ENCODE results near the gene ABCF2.

ABCF2 gene

GRCh38 chr7:151204383-151205032, 22.5 kb downstream of the ABCF2 start:
- Mint-ChIP-seq H3K27ac (no peak overlapping the region), H3K27me3 (no peaks in the 10 kb centered on the region), H3K4me1 (ENCODE audit: low read depth) (peaks cover 20% of the 10 kb centered on the region), H3K9me3 (no peaks in the 10 kb centered on the region), H3K36me3 (ENCODE audit: low read depth) (no peaks in the 10 kb centered on the region), H3K4me3 (no peak overlapping the region)

- Mint-ChIP-seq H3K27ac (no peak overlapping the region), H3K27me3 (no peaks in the 10 kb centered on the region), H3K36me3 (ENCODE audit: low read depth) (no peaks in the 10 kb centered on the region), H3K4me3 (no peak overlapping the region), H3K9me3 (no peaks in the 10 kb centered on the region), H3K4me1 (ENCODE audit: low read depth) (peaks cover 13% of the 10 kb centered on the region)
Observed at GRCh38 chr7:151202836-151203235, 24.2 kb downstream of the ABCF2 start.

- Mint-ChIP-seq H3K27me3 (no peaks in the 10 kb centered on the region), H3K4me3 (no peak overlapping the region), H3K36me3 (ENCODE audit: low read depth) (no peaks in the 10 kb centered on the region), H3K4me1 (ENCODE audit: low read depth) (peaks cover 2% of the 10 kb centered on the region), H3K9me3 (no peaks in the 10 kb centered on the region), H3K27ac (no peak overlapping the region)
Observed at GRCh38 chr7:151201751-151202150, 25.3 kb downstream of the ABCF2 start.

GRCh38 chr7:151201344-151201743, 25.7 kb downstream of the ABCF2 start:
- no peak overlapping the region for H3K27ac Mint-ChIP-seq

GRCh38 chr7:151198945-151199848, 27.8 kb downstream of the ABCF2 start:
- Mint-ChIP-seq H3K27me3 (peaks cover 7% of the 10 kb centered on the region), H3K4me3 (no peak overlapping the region), H3K4me1 (ENCODE audit: low read depth) (no peaks in the 10 kb centered on the region), H3K9me3 (no peaks in the 10 kb centered on the region), H3K36me3 (ENCODE audit: low read depth) (no peaks in the 10 kb centered on the region), H3K27ac (no peak overlapping the region)

More at GRCh38 chr7:151201344-151201743, 25.7 kb downstream of the ABCF2 start:
- no peaks in the 10 kb centered on the region for H3K36me3 Mint-ChIP-seq (ENCODE audit: low read depth)
- H3K4me3 Mint-ChIP-seq: no peak overlapping the region
- no peaks in the 10 kb centered on the region for H3K9me3 Mint-ChIP-seq
- no peaks in the 10 kb centered on the region for H3K4me1 Mint-ChIP-seq (ENCODE audit: low read depth)
- no peaks in the 10 kb centered on the region for H3K27me3 Mint-ChIP-seq

- Mint-ChIP-seq H3K36me3 (ENCODE audit: low read depth) (no peaks in the 10 kb centered on the region), H3K27ac (no peak overlapping the region), H3K4me1 (ENCODE audit: low read depth) (no peaks in the 10 kb centered on the region)
Observed at GRCh38 chr7:151197932-151198331, 29.1 kb downstream of the ABCF2 start.

GRCh38 chr7:151195616-151196450, 31.2 kb downstream of the ABCF2 start:
- Mint-ChIP-seq H3K4me3 (no peak overlapping the region), H3K27me3 (peaks cover 7% of the 10 kb centered on the region), H3K36me3 (ENCODE audit: low read depth) (no peaks in the 10 kb centered on the region), H3K4me1 (ENCODE audit: low read depth) (no peaks in the 10 kb centered on the region), H3K9me3 (no peaks in the 10 kb centered on the region), H3K27ac (no peak overlapping the region)

More at GRCh38 chr7:151197932-151198331, 29.1 kb downstream of the ABCF2 start:
- no peaks in the 10 kb centered on the region for H3K9me3 Mint-ChIP-seq
- peaks cover 7% of the 10 kb centered on the region for H3K27me3 Mint-ChIP-seq
- no peak overlapping the region for H3K4me3 Mint-ChIP-seq

GRCh38 chr7:151194188-151194587, 32.8 kb downstream of the ABCF2 start:
- H3K36me3 Mint-ChIP-seq (ENCODE audit: low read depth): no peaks in the 10 kb centered on the region
- no peak overlapping the region for H3K27ac Mint-ChIP-seq
- no peak overlapping the region for H3K4me3 Mint-ChIP-seq
- H3K9me3 Mint-ChIP-seq: no peaks in the 10 kb centered on the region
- H3K27me3 Mint-ChIP-seq: peaks cover 7% of the 10 kb centered on the region
- H3K4me1 Mint-ChIP-seq (ENCODE audit: low read depth): no peaks in the 10 kb centered on the region

- H3K27me3 Mint-ChIP-seq: peaks cover 7% of the 10 kb centered on the region
- H3K4me1 Mint-ChIP-seq (ENCODE audit: low read depth): no peaks in the 10 kb centered on the region
- H3K27ac Mint-ChIP-seq: no peak overlapping the region
- no peaks in the 10 kb centered on the region for H3K9me3 Mint-ChIP-seq
- no peaks in the 10 kb centered on the region for H3K36me3 Mint-ChIP-seq (ENCODE audit: low read depth)
- no peak overlapping the region for H3K4me3 Mint-ChIP-seq
Observed at GRCh38 chr7:151193203-151193978, 33.6 kb downstream of the ABCF2 start.

- H3K9me3 Mint-ChIP-seq: no peaks in the 10 kb centered on the region
- no peaks in the 10 kb centered on the region for H3K4me1 Mint-ChIP-seq (ENCODE audit: low read depth)
- no peaks in the 10 kb centered on the region for H3K36me3 Mint-ChIP-seq (ENCODE audit: low read depth)
- H3K4me3 Mint-ChIP-seq: no peak overlapping the region
- no peak overlapping the region for H3K27ac Mint-ChIP-seq
- peaks cover 7% of the 10 kb centered on the region for H3K27me3 Mint-ChIP-seq
Observed at GRCh38 chr7:151192002-151192539, 34.9 kb downstream of the ABCF2 start.

- H3K27me3 Mint-ChIP-seq: peaks cover 7% of the 10 kb centered on the region
- H3K36me3 Mint-ChIP-seq (ENCODE audit: low read depth): no peaks in the 10 kb centered on the region
- H3K9me3 Mint-ChIP-seq: no peaks in the 10 kb centered on the region
- H3K27ac Mint-ChIP-seq: no peak overlapping the region
- H3K4me3 Mint-ChIP-seq: no peak overlapping the region
- H3K4me1 Mint-ChIP-seq (ENCODE audit: low read depth): no peaks in the 10 kb centered on the region
Observed at GRCh38 chr7:151191544-151191943, 35.5 kb downstream of the ABCF2 start.

GRCh38 chr7:151189038-151189437, 38.0 kb downstream of the ABCF2 start:
- no peaks in the 10 kb centered on the region for H3K27me3 Mint-ChIP-seq
- H3K4me1 Mint-ChIP-seq (ENCODE audit: low read depth): no peaks in the 10 kb centered on the region
- no peak overlapping the region for H3K27ac Mint-ChIP-seq
- no peaks in the 10 kb centered on the region for H3K9me3 Mint-ChIP-seq
- no peaks in the 10 kb centered on the region for H3K36me3 Mint-ChIP-seq (ENCODE audit: low read depth)
- H3K4me3 Mint-ChIP-seq: no peak overlapping the region

- H3K9me3 Mint-ChIP-seq: no peaks in the 10 kb centered on the region
- no peaks in the 10 kb centered on the region for H3K27me3 Mint-ChIP-seq
- H3K27ac Mint-ChIP-seq: no peak overlapping the region
- no peaks in the 10 kb centered on the region for H3K36me3 Mint-ChIP-seq (ENCODE audit: low read depth)
- no peaks in the 10 kb centered on the region for H3K4me1 Mint-ChIP-seq (ENCODE audit: low read depth)
- H3K4me3 Mint-ChIP-seq: no peak overlapping the region
Observed at GRCh38 chr7:151188252-151188542, 38.8 kb downstream of the ABCF2 start.
